ENCODE data around the gene CASP2. TPM values are rescaled to one million over a fixed set of nuclear protein-coding genes. Genes with fewer than 3 reads are reported as not detected.
"Not testable (repeated sequence)": the region's sequence is repeated elsewhere in the genome, so short reads cannot be mapped to it uniquely, and the experiment has no call there.

The CASP2 gene
- total RNA-seq, 2 donors from 2014 or later = 33.9 to 47.0 TPM

DNA sequence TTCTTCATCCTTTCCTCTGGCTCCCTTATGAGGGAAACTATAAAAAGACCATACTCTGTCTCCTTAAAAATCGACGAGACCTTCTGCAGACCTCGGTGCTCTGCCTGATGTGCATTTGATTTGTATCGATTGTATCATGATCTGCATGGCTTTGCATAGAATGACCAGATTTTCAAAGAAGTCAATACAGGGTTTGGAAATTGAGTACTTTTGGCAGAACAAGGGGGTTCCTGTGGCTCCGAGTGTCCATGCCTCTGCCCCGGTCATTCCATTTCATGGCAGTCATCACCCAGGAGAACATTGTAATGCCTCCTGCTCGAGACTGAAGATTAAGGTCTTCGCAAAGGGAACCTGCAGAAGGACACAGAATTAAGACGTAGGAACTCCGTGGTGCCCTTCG is 685 bp downstream of the CASP2 start:
- TF ChIP-seq, protein P1, sequence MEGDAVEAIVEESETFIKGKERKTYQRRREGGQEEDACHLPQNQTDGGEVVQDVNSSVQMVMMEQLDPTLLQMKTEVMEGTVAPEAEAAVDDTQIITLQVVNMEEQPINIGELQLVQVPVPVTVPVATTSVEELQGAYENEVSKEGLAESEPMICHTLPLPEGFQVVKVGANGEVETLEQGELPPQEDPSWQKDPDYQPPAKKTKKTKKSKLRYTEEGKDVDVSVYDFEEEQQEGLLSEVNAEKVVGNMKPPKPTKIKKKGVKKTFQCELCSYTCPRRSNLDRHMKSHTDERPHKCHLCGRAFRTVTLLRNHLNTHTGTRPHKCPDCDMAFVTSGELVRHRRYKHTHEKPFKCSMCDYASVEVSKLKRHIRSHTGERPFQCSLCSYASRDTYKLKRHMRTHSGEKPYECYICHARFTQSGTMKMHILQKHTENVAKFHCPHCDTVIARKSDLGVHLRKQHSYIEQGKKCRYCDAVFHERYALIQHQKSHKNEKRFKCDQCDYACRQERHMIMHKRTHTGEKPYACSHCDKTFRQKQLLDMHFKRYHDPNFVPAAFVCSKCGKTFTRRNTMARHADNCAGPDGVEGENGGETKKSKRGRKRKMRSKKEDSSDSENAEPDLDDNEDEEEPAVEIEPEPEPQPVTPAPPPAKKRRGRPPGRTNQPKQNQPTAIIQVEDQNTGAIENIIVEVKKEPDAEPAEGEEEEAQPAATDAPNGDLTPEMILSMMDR (IDR thresholded peaks at IDR 0.05) = no peak
- Histone ChIP-seq H3K36me3 (peaks cover 5% of the 10 kb centered on the region), H3K4me1 (peaks cover 4% of the 10 kb centered on the region), H3K27ac (peak overlapping the region; percentile 93), H3K4me3 (peak overlapping the region; percentile 89), H3K9ac (ENCODE audit: low read depth in 2 of 2, low read length in 2 of 2) (peak overlapping the region; percentile 74 to 79), H3K27me3 (no peaks in the 10 kb centered on the region), H3K9me3 (no peaks in the 10 kb centered on the region)
- intact Hi-C loops (cut with DNase I) = no loop called here
- no peak for DNase-seq

GRCh38 chr7:143289421-143289820 is 1.3 kb downstream of the CASP2 start:
- peak overlapping the region; percentile 89 for H3K4me3 ChIP-seq
- H3K27me3 ChIP-seq = no peaks in the 10 kb centered on the region
- peak overlapping the region in 1 of 2 donors; percentile 79 for H3K9ac ChIP-seq (ENCODE audit: low read depth in 2 of 2, low read length in 2 of 2)
- intact Hi-C loops (cut with DNase I) = no loop called here
- no peaks in the 10 kb centered on the region for H3K9me3 ChIP-seq
- H3K4me1 ChIP-seq = no peaks in the 10 kb centered on the region
- H3K27ac ChIP-seq = no peak overlapping the region
- peaks cover 9% of the 10 kb centered on the region for H3K36me3 ChIP-seq
- no peak for DNase-seq
- TF ChIP-seq, protein P1 (IDR thresholded peaks at IDR 0.05) = no peak

DNA sequence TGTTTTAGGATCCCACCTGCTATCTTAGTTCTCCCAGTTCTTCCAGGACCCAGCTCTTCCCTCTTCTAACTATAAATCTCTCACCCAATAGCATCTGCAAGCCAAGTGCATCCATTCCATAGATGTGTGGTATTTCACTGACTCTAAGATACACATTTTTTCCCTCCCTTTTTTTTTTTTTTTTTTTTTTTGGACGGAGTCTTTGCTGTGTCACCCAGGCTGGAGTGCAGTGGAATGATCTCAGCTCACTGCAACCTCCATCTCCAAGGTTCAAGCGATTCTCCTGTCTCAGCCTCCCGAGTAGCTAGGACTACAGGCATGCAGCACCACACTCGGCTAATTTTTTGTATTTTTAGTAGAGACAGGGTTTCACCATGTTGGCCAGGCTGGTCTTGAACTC is 1.7 kb downstream of the CASP2 start:
- H3K27ac ChIP-seq; H3K27me3 ChIP-seq; H3K4me3 ChIP-seq; intact Hi-C loops (cut with DNase I); H3K9ac ChIP-seq (ENCODE audit: low read depth in 2 of 2, low read length in 2 of 2); DNase-seq; H3K9me3 ChIP-seq; H3K4me1 ChIP-seq: not testable (repeated sequence)
- H3K36me3 ChIP-seq = peaks cover 12% of the 10 kb centered on the region

- Histone ChIP-seq H3K27ac (no peak overlapping the region), H3K27me3 (no peaks in the 10 kb centered on the region), H3K36me3 (peaks cover 12% of the 10 kb centered on the region), H3K4me1 (no peaks in the 10 kb centered on the region), H3K9ac (ENCODE audit: low read depth in 2 of 2, low read length in 2 of 2) (no peak overlapping the region), H3K4me3 (no peak overlapping the region), H3K9me3 (no peaks in the 10 kb centered on the region)
- TF ChIP-seq, protein P1 (IDR thresholded peaks at IDR 0.05) = no peak
- intact Hi-C loops (cut with DNase I) = no loop called here
- no peak for DNase-seq
Measured at GRCh38 chr7:143290293-143290692, 2.1 kb downstream of the CASP2 start.

DNA sequence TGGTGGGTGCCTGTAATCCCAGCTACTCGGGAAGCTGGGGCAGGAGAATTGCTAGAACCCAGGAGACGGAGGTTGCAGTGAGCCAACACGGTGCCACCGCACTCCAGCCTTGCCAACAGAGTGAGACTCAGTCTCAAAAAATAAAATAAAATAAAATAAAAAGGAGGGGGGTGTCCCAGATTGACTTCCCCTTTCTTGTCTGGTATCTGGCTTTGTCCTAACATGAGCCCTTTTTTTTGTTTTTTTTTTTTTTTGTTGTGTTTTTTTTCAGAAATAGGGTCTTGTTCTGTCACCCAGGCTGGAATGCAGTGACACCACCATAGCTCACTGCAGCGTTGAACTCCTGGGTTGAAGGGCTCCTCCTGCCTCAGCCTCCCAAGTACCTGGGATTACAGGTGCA is 4.7 kb downstream of the CASP2 start:
- TF ChIP-seq, protein P1 (IDR thresholded peaks at IDR 0.05) = no peak
- Histone ChIP-seq H3K9ac (ENCODE audit: low read depth in 2 of 2, low read length in 2 of 2) (no peak overlapping the region), H3K9me3 (no peaks in the 10 kb centered on the region), H3K4me1 (no peaks in the 10 kb centered on the region), H3K27me3 (no peaks in the 10 kb centered on the region), H3K36me3 (peaks cover 12% of the 10 kb centered on the region), H3K4me3 (no peak overlapping the region), H3K27ac (no peak overlapping the region)
- intact Hi-C loops (cut with DNase I) = no loop called here
- no peak for DNase-seq

GRCh38 chr7:143295870-143296269 is 7.7 kb downstream of the CASP2 start:
- intact Hi-C loops (cut with DNase I) = no loop called here
- DNase-seq = no peak
- no peaks in the 10 kb centered on the region for H3K27me3 ChIP-seq
- H3K36me3 ChIP-seq = peaks cover 20% of the 10 kb centered on the region
- no peak overlapping the region for H3K4me3 ChIP-seq
- H3K9me3 ChIP-seq = no peaks in the 10 kb centered on the region
- TF ChIP-seq, protein P1 (IDR thresholded peaks at IDR 0.05) = no peak
- H3K27ac ChIP-seq = no peak overlapping the region
- H3K4me1 ChIP-seq = no peaks in the 10 kb centered on the region
- no peak overlapping the region for H3K9ac ChIP-seq (ENCODE audit: low read depth in 2 of 2, low read length in 2 of 2)
